GM18867 (cell line): ENCODE data around the gene MKNK2.
"Not testable (repeated sequence)": the region's sequence is repeated elsewhere in the genome, so short reads cannot be mapped to it uniquely, and the experiment has no call there.

Experiments
- ATAC-seq: cut with Tn5 transposase; IDR thresholded peaks from one replicate; pipeline ENCODE4 v1.9.1; 2021; ENCODE audit warnings: mild to moderate bottlenecking, moderate library complexity; ENCODE audit not compliant: unreplicated experiment

The MKNK2 gene

GRCh38 chr19:2050991-2051772 lies at the start of gene MKNK2:
MKNK2 (minus strand) TSS chr19:2051244; CDS start chr19:2050851, 393 bp downstream.
- ATAC-seq: peak; percentile 46

- ATAC-seq: no peak
These were observed 49.6 kb upstream of the MKNK2 start for GRCh38 chr19:2100719-2101061.

GRCh38 chr19:2099937-2100718 lies 49.1 kb upstream of the MKNK2 start:
- no peak for ATAC-seq

- ATAC-seq: no peak
These were observed 48.0 kb upstream of the MKNK2 start for GRCh38 chr19:2099054-2099501.

GRCh38 chr19:2097886-2098327 lies 46.9 kb upstream of the MKNK2 start:
- ATAC-seq: no peak

GRCh38 chr19:2097203-2097885 lies 46.3 kb upstream of the MKNK2 start:
- ATAC-seq: no peak

- peak; percentile 65 for ATAC-seq
These were observed 45.6 kb upstream of the MKNK2 start, which contains the start of gene IZUMO4 for GRCh38 chr19:2096480-2097202. IZUMO4 (plus strand) TSS chr19:2096915; CDS start chr19:2096946, 31 bp downstream.

GRCh38 chr19:2096034-2096479 lies 45.0 kb upstream of the MKNK2 start, which contains the start of gene MOB3A:
MOB3A (minus strand) TSS chr19:2096326; CDS start chr19:2078560, 17,766 bp downstream.
- ATAC-seq: peak; percentile 43

- ATAC-seq: not testable (repeated sequence)
These were observed 41.0 kb upstream of the MKNK2 start for GRCh38 chr19:2091926-2092525.

GRCh38 chr19:2089727-2090053 lies 38.6 kb upstream of the MKNK2 start:
- no peak for ATAC-seq

GRCh38 chr19:2089001-2089711 lies 38.1 kb upstream of the MKNK2 start:
- ATAC-seq: no peak

- no peak for ATAC-seq
These were observed 36.6 kb upstream of the MKNK2 start for GRCh38 chr19:2087621-2088100.

- not testable (repeated sequence) for ATAC-seq
These were observed 35.9 kb upstream of the MKNK2 start for GRCh38 chr19:2086695-2087620.

GRCh38 chr19:2084993-2085720 lies 34.1 kb upstream of the MKNK2 start:
- peak; percentile 42 for ATAC-seq

GRCh38 chr19:2083174-2083854 lies 32.3 kb upstream of the MKNK2 start:
- no peak for ATAC-seq

GRCh38 chr19:2081873-2082810 lies 31.1 kb upstream of the MKNK2 start:
- no peak for ATAC-seq
